ENCODE results near the gene ZCCHC2.
A peak's percentile ranks its signal among the peaks of the same experiment; 100 is the strongest.

Gene ZCCHC2

GRCh38 chr18:62512532-62512931 lies 10.3 kb upstream of the ZCCHC2 start:
- DNase-seq, result no peak

- DNase-seq, result no peak
Observed at GRCh38 chr18:62512996-62513395, 9.8 kb upstream of the ZCCHC2 start.

GRCh38 chr18:62514570-62514969 lies 8.3 kb upstream of the ZCCHC2 start:
- no peak for DNase-seq

GRCh38 chr18:62516242-62516641 lies 6.6 kb upstream of the ZCCHC2 start:
- DNase-seq, result no peak

- no peak for DNase-seq
Observed at GRCh38 chr18:62518460-62519375, 4.1 kb upstream of the ZCCHC2 start.

- no peak for DNase-seq
Observed at GRCh38 chr18:62519684-62520083, 3.1 kb upstream of the ZCCHC2 start.

- no peak for DNase-seq
Observed at GRCh38 chr18:62521082-62521481, 1.7 kb upstream of the ZCCHC2 start.

GRCh38 chr18:62521593-62521992 lies 1.2 kb upstream of the ZCCHC2 start:
- DNase-seq, result no peak

GRCh38 chr18:62522178-62522503 lies 684 bp upstream of the ZCCHC2 start:
- DNase-seq, result peak in 1 of 2 experiments; percentile 60

- DNase-seq, result no peak
Observed at GRCh38 chr18:62523255-62523588, 397 bp downstream of the ZCCHC2 start.

- DNase-seq, result peak in 1 of 2 experiments; percentile 37
Observed at GRCh38 chr18:62523631-62524439, 1.0 kb downstream of the ZCCHC2 start.

- DNase-seq, result peak in 1 of 2 experiments; percentile 31
Observed at GRCh38 chr18:62524440-62525200, 1.8 kb downstream of the ZCCHC2 start.

GRCh38 chr18:62525608-62526007 lies 2.8 kb downstream of the ZCCHC2 start:
- no peak for DNase-seq

- DNase-seq, result peak; percentile 49 to 79
Observed at GRCh38 chr18:62526098-62527025, 3.5 kb downstream of the ZCCHC2 start.

GRCh38 chr18:62529597-62529996 lies 6.8 kb downstream of the ZCCHC2 start:
- no peak for DNase-seq

- no peak for DNase-seq
Observed at GRCh38 chr18:62531078-62531477, 8.3 kb downstream of the ZCCHC2 start.

GRCh38 chr18:62531931-62532330 lies 9.1 kb downstream of the ZCCHC2 start:
- no peak for DNase-seq

- DNase-seq, result no peak
Observed at GRCh38 chr18:62536005-62536404, 13.2 kb downstream of the ZCCHC2 start.

GRCh38 chr18:62537042-62537894 lies 14.4 kb downstream of the ZCCHC2 start:
- no peak for DNase-seq

- no peak for DNase-seq
Observed at GRCh38 chr18:62537946-62538345, 15.1 kb downstream of the ZCCHC2 start.

GRCh38 chr18:62538881-62539280 lies 16.1 kb downstream of the ZCCHC2 start:
- no peak for DNase-seq

Data from NCI-H1930 (cell line).